Measurements from ENCODE around the gene KCNQ2.
"Not testable (repeated sequence)": the region's sequence is repeated elsewhere in the genome, so short reads cannot be mapped to it uniquely, and the experiment has no call there.

KCNQ2 gene

GRCh38 chr20:63471981-63472831 lies at the start of gene KCNQ2:
Gene KCNQ2, minus strand, starts transcription at chr20:63472655. Its CDS starts 192 bp downstream, at chr20:63472463.
- DNase-seq, result no peak

DNA sequence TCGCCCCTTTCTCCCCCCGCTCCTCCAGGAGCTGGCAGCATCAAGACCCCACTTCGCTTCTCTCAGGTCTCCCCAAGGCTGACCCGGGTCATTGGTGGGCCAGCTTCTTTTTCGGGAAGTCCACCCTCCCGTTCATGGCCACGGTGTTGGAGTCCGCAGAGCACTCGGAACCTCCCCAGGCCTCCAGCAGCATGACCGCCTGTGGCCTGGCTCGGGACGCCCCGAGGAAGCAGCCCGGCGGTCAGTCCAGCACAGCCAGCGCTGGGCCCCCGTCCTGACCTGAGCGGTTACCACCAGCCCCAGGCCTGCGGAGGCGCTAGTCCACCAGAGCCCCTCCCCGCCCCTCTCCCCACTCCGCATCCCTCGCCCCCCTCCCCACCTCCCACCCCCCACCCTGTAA lies 49.1 kb upstream of the KCNQ2 start:
- DNase-seq, result no peak

GRCh38 chr20:63520934-63521601 lies 48.6 kb upstream of the KCNQ2 start:
- DNase-seq, result peak in 1 of 2 experiments; percentile 45

DNA sequence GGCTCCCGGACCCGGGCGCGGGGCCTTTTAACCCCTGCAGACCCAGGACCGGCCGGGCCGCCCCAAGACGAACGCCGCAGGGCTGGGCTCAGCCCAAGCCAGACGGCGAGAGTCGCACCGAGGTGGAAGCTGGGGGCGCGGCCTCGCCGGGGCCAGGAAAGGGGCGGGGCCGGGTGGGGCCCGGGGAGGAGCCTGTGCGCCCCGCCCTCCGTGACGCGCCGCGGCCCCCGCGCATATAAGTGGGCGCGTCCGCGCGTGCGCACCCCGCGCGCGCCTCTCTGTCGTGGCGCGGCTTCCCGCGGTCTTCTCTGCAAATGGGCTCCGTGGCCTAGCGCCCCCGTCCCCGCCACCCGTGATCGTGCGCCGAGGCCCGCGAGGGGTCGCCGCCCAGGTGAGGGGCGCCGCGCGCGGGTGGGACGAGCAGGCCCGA lies 48.1 kb upstream of the KCNQ2 start, which contains the start of gene PPDPF:
TSS of gene PPDPF (plus strand) at position 262 of the 430 bp plus-strand sequence. CDS start 544 bp downstream, outside the sequence.
- DNase-seq, result peak; percentile 42 to 69

GRCh38 chr20:63519668-63520503 lies 47.4 kb upstream of the KCNQ2 start:
- DNase-seq, result peak in 1 of 2 experiments; percentile 23

DNA sequence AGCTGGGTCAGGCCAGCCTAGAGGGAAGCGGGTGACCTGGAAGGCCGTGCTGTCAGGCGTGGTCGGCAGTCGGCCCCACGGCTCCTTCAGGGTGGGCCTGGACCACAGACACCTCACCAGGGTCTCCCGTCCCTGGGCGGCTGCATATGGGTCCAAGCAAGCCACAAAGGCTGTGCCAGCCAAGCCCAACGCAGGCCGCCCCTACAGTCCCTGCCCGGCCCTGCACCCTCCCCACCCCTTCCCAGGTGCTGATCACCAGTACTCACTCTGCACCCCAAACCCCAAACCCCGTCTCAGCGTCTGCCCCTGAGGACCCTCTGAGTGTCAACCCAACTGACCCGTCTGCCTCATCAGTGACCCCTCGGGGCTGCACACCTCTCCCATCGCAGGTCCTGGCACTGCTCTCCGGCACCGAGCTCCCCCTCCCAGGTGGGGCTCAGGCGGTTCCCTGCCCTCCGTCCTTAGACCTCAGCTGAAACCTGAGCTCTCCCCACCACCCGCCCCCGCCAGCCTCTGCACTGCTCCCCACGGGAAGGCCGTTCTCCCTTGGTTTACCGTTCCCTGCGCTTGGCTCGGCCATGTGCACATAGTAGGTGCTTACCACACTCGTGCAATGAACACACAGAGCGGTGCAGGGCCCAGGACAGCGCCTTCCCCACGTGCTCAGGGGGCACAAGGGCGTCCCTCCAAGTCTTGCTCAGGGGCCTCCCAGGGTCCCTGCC lies 46.7 kb upstream of the KCNQ2 start:
- DNase-seq, result no peak

GRCh38 chr20:63518351-63518861 lies 46.0 kb upstream of the KCNQ2 start:
- no peak for DNase-seq

DNA sequence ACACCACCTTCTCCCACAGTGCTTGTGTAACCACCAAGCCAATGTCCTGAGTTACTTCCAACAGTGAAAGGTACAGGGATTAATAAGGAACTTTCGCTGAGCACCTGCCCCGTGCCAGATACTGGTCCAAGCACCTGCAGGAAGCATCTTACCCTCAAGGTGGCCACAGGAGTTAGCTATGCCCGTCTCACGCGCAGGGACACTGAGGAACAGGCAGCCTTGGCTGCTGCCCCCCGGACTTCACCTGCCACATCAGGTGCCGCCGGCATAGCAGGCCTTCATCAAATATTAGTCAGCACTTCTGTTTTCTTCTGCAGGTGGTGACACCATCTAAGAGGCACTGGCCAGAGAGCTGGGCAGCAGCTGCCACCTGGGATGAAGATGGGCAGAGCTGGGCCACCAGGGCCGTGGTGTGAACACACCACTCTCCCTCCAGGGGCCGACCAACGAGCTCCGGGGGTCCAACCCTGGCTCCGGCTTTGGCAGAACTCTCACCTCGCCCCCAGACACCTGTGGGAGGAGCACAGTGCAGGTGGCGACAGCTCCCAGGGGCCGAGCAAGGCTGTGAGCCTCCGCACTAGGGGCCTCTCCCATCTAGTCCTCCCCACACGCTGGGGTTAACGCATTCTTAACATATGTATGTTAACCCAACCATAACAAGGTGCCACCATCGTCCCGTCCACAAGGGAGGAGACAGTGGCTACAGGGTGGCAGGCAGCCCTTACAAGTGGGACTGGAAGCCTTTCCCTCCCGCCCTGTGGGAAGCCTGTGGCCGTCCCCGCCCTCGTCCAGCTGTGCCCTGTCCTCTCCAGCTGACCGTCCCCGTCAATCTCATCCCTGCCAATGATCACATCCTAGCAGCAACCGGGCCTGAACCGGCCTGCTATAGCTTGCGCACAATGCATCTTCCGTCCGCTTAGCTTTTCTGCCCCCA lies 45.2 kb upstream of the KCNQ2 start:
- no peak for DNase-seq

DNA sequence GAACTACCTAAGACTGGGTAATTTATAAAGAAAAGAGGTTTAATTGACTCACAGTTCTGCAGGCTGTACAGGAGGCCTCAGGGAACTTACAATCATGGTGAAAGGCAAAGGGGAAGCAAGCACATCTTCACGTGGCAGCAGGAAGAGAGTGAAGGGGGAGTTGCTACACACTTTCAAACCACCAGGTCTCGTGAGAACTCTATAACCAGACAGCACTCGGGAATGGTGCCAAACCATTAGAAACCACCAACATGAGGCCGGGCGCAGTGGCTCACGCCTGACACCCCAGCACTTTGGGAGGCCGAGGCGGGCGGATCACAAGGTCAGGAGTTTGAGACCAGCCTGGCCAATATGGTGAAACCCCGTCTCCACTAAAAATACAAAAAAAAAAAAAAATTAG lies 42.1 kb upstream of the KCNQ2 start:
- not testable (repeated sequence) for DNase-seq

GRCh38 chr20:63513207-63513606 lies 40.8 kb upstream of the KCNQ2 start:
- no peak for DNase-seq

DNA sequence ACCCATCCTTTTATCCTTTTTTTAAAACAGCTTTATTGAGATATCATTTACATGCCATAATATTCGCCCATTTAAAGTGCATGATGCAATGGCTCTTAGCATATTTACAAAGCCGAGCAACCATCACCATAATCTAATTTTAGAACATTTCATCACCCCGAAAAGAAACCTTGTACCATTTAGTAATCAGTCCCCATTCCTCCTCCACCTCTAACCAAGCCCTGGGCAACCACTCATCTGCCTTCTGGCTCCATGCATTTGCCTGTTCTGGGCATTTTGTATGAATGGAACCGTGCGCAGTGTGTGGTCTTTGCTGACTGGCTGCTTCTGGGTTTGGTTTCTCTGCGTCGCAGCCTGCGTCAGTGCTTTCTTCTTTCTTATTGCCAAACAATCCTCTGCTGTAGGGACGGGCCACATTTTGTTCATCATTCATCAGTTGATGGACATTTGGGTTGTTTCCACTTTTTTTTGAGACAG lies 36.7 kb upstream of the KCNQ2 start:
- no peak for DNase-seq

DNA sequence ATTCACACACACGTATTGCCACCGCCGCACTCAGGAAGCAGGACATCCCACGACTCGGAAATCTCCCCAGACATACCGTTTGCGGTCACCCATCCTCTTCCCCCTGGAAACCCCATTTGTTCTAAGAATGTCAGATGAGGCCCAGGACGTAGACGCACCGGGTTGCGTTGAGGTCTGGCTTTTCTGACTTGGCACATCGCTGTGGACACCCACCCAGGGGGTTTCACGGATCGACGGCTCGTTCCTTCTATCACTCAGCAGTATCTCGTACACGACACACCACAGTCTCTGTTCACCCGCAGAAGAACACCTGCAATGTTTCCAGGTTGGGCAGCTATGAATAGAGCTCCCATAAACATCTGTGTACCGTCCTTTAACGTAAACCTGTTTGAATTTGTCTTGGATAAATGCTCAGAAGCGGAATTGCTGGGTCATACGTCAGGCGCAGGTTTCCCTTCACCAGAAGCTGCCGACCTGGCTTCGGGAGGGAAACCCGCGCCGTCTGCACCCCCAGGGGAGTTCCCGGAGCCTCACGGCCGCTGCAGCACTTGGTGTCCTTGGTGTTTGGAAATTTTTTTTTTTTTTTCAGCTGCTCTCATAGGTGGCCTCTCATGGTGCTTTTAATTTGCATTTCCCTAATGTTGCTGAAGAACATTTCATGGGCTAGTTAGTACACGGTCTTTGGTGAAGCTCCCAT lies 35.8 kb upstream of the KCNQ2 start:
- DNase-seq, result no peak

- DNase-seq, result no peak
Measured at GRCh38 chr20:63507083-63507743, 34.8 kb upstream of the KCNQ2 start.

GRCh38 chr20:63505723-63506122 lies 33.3 kb upstream of the KCNQ2 start:
- DNase-seq, result no peak

DNA sequence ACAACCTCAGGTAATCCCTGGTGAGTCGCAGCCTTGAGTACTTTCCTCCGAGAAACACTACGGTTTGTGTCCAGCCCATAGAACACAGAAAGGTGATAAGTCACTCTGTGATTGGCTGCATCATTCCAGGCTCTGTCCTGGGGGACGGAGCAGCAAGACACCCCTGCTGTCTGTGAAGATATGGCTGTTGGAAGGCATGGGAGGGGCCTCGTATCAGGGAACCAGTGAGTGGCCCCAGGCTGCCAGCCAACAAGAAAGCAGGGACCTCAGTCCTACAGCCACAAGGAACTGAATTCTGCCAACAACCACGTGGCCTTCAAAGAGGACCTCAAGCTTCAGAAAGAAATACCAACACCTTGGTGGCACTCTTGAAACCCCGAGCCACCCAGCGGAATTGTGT lies 32.8 kb upstream of the KCNQ2 start:
- DNase-seq, result no peak

DNA sequence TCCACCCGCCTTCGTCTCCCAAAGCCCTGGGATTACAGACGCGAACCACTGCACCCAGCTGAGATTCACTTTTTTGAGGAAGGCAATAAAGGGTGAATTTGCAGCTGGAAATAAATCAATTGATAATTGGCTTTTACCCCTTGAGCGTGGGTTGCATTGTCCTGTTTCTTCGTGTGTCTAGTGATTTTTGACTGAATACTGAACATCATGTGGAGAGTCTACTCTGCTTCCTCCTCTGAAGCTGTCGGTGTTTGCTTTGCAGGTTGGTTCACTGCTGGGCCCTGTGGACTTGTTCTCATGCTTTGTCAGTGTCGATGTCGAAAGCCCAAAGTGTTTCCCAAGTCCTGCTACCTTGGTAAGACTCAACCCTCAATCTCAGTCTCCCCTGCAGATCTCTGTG lies 32.2 kb upstream of the KCNQ2 start:
- no peak for DNase-seq

- DNase-seq, result no peak
Measured at GRCh38 chr20:63503524-63503923, 31.1 kb upstream of the KCNQ2 start.

DNA sequence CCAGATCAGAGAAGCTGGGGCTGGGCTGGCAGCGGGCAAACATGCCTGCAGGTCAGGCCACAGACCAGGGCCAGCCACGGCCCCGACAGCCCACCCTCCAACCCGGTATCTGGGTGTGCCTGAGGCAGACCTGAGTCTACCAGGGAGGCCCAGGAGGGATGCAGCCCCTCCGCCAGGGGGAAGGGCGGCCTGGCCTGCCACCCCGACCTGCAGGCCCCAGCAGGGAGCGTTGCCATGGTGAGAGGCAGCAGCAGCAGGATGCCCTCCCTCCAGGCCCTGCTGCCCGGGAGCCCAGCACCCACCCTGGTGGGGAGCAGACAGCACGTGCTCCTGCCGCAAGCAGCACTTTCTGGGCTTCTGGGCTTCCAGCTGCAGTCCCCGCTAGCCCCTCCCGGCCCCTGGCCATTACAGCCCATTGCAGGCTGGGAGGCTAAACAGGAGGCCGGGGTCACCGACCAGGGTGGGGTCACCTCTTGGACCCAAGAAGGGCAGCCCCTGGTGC lies 30.3 kb upstream of the KCNQ2 start:
- DNase-seq, result no peak
